ENCODE results near the gene DNAH14. TPM values are rescaled to one million over a fixed set of nuclear protein-coding genes. Genes with fewer than 3 reads are reported as not detected.

The DNAH14 gene
- total and polyA plus RNA-seq, 2 of the 13 experiments (the other 11 are each of a cell fraction or from before 2014, with no cell fraction given) = 4.5 to 27.5 TPM

- TF ChIP-seq ZSCAN5A (CRISPR knock-in tag; IDR thresholded peaks at IDR 0.05; ENCODE audit: borderline replicate concordance) = peak; percentile 88; the same call in 1 of the 2 replicates
- TF ChIP-seq SCMH1 (CRISPR knock-in tag; IDR thresholded peaks at IDR 0.05; ENCODE audit: borderline replicate concordance) = no peak
- peak; percentile 72; the same call in 1 of the 2 replicates for TF ChIP-seq HOXA9 (CRISPR knock-in tag; IDR thresholded peaks at IDR 0.05; ENCODE audit: borderline replicate concordance)
- TF ChIP-seq ZIK1 (CRISPR knock-in tag; IDR thresholded peaks at IDR 0.05; ENCODE audit: borderline replicate concordance, low read depth) = peak; percentile 89; the same call in 1 of the 2 replicates
- TF ChIP-seq, protein P1, sequence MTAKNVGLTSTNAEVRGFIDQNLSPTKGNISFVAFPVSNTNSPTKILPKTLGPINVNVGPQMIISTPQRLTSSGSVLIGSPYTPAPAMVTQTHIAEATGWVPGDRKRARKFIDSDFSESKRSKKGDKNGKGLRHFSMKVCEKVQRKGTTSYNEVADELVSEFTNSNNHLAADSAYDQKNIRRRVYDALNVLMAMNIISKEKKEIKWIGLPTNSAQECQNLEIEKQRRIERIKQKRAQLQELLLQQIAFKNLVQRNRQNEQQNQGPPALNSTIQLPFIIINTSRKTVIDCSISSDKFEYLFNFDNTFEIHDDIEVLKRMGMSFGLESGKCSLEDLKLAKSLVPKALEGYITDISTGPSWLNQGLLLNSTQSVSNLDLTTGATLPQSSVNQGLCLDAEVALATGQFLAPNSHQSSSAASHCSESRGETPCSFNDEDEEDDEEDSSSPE (CRISPR knock-in tag; IDR thresholded peaks at IDR 0.05) = peak; percentile 84
- no peak for TF ChIP-seq SNRNP70 (IDR thresholded peaks at IDR 0.05; ENCODE audit: low read depth, low read length)
- TF ChIP-seq ZNF280D (CRISPR knock-in tag; IDR thresholded peaks at IDR 0.05) = 0 out of 2 replicates have a peak, but pooled peaks have one; percentile 25
- TF ChIP-seq PCBP2 (optimal IDR thresholded peaks at IDR 0.05; ENCODE audit: low read depth, low read length, poor library complexity, severe bottlenecking) = no peak
- TF ChIP-seq MED1 (CRISPR knock-in tag; IDR thresholded peaks at IDR 0.05) = peak; percentile 69; the same call in 1 of the 2 replicates
- TF ChIP-seq LBX2 (CRISPR knock-in tag; IDR thresholded peaks at IDR 0.05; ENCODE audit: borderline replicate concordance) = peak; percentile 76; the same call in 1 of the 2 replicates
- TF ChIP-seq HOMEZ (CRISPR knock-in tag; IDR thresholded peaks at IDR 0.05; ENCODE audit: low read depth) = 0 out of 2 replicates have a peak, but pooled peaks have one; percentile 59
- TF ChIP-seq ARHGAP35 (CRISPR knock-in tag; IDR thresholded peaks at IDR 0.05; ENCODE audit: borderline replicate concordance) = peak; percentile 80
- TF ChIP-seq ZBTB43 (CRISPR knock-in tag; conservative IDR thresholded peaks at IDR 0.05) = peak; percentile 95
- TF ChIP-seq, protein P2, sequence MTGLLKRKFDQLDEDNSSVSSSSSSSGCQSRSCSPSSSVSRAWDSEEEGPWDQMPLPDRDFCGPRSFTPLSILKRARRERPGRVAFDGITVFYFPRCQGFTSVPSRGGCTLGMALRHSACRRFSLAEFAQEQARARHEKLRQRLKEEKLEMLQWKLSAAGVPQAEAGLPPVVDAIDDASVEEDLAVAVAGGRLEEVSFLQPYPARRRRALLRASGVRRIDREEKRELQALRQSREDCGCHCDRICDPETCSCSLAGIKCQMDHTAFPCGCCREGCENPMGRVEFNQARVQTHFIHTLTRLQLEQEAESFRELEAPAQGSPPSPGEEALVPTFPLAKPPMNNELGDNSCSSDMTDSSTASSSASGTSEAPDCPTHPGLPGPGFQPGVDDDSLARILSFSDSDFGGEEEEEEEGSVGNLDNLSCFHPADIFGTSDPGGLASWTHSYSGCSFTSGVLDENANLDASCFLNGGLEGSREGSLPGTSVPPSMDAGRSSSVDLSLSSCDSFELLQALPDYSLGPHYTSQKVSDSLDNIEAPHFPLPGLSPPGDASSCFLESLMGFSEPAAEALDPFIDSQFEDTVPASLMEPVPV (CRISPR knock-in tag; IDR thresholded peaks at IDR 0.05) = peak; percentile 93
- TF ChIP-seq NR2C2 (CRISPR knock-in tag; IDR thresholded peaks at IDR 0.05; ENCODE audit: borderline replicate concordance) = peak; percentile 75
Measured at GRCh38 chr1:224929335-224930237, at the start of gene DNAH14 (continued).
